Ishikawa (cell line): ENCODE measurements around the gene LNP1.

ENCODE experiments used
- CEBPB ChIP-seq: IDR thresholded peaks from 2 replicates; pipeline ENCODE4 v1.6.1; 2012
- CREB1 ChIP-seq: IDR thresholded peaks from 2 replicates; pipeline ENCODE4 v1.6.1; 2012; ENCODE audit warnings: low read depth
- EGR1 ChIP-seq: IDR thresholded peaks from 2 replicates; pipeline ENCODE4 v1.6.1; 2012
- EP300 ChIP-seq: IDR thresholded peaks from 2 replicates; pipeline ENCODE4 v1.6.1; 2012; ENCODE audit warnings: borderline replicate concordance
- MAX ChIP-seq: IDR thresholded peaks from 2 replicates; pipeline ENCODE4 v1.6.1; 2012
- NFIC ChIP-seq: IDR thresholded peaks from 2 replicates; pipeline ENCODE4 v1.6.1; 2012
- RAD21 ChIP-seq: IDR thresholded peaks from 2 replicates; pipeline ENCODE4 v1.6.1; 2012; ENCODE audit warnings: low read depth
- REST ChIP-seq: IDR thresholded peaks from 2 replicates; pipeline ENCODE4 v1.6.1; 2012; ENCODE audit warnings: low read depth, mild to moderate bottlenecking
- TAF1 ChIP-seq: IDR thresholded peaks from 2 replicates; pipeline ENCODE4 v1.6.1; 2012; ENCODE audit warnings: low read depth, mild to moderate bottlenecking
- TCF12 ChIP-seq: IDR thresholded peaks from 2 replicates; pipeline ENCODE4 v1.6.1; 2012; ENCODE audit warnings: low read depth
- TEAD4 ChIP-seq: IDR thresholded peaks from 2 replicates; pipeline ENCODE4 v1.6.1; 2012
- USF1 ChIP-seq: IDR thresholded peaks from 2 replicates; pipeline ENCODE4 v1.6.1; 2012
- YY1 ChIP-seq: IDR thresholded peaks from 2 replicates; pipeline ENCODE4 v1.6.1; 2012; ENCODE audit warnings: low read depth
- ZBTB7A ChIP-seq: IDR thresholded peaks from 2 replicates; pipeline ENCODE4 v1.6.1; 2012; ENCODE audit warnings: low read depth

- TF ChIP-seq TCF12 (no peak), CEBPB (no peak), EP300 (no peak), REST (no peak), CREB1 (no peak), EGR1 (no peak), TAF1 (no peak), MAX (no peak), NFIC (no peak), YY1 (no peak), ZBTB7A (no peak), USF1 (no peak), RAD21 (no peak), TEAD4 (no peak)
Observed at GRCh38 chr3:100411091-100411982, 10.0 kb downstream of the LNP1 start.
